ENCODE data around the gene ICOSLG.
"Not testable (repeated sequence)": the region's sequence is repeated elsewhere in the genome, so short reads cannot be mapped to it uniquely, and the experiment has no call there.

The ICOSLG gene

DNA sequence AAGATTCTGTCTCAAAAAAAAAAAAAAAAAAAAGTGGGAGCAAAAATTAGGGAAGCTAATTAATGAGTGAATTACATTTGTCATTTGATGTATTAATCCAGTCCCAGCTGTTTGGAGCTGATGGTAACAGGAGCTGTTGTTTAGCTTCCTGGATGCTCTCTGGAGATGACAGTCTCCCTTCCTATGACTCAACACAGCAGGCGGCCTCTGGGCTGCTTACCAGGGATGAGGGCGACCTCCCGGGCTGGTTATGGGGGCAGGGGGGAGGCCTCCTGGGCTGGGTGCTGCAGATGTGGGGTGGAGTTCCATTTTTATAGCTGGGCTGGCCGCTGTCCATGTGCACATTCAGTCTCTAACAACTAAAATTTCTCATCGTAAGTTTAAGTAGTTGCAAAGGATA is 47.6 kb downstream of the ICOSLG start:
- H3K9me3 ChIP-seq (replicated peaks; ENCODE audit: insufficient read depth, low read length); H3K27me3 ChIP-seq (replicated peaks; ENCODE audit: insufficient read depth, low read length); H3F3A ChIP-seq (ENCODE audit: insufficient read depth, low read length); H2AFZ ChIP-seq (ENCODE audit: low read length); DNase-seq; H3K36me3 ChIP-seq (replicated peaks; ENCODE audit: insufficient read depth, low read length); H3K27ac ChIP-seq (ENCODE audit: low read length); H3K79me2 ChIP-seq (ENCODE audit: low read length); H3K4me2 ChIP-seq (ENCODE audit: low read depth, low read length); H3K9me2 ChIP-seq (replicated peaks; ENCODE audit: insufficient read depth, low read length); H4K20me1 ChIP-seq (ENCODE audit: insufficient read depth, low read length); H3K4me3 ChIP-seq (ENCODE audit: low read length); H3K4me1 ChIP-seq (ENCODE audit: low read length); H3K9ac ChIP-seq (ENCODE audit: low read length): not testable (repeated sequence)

DNA sequence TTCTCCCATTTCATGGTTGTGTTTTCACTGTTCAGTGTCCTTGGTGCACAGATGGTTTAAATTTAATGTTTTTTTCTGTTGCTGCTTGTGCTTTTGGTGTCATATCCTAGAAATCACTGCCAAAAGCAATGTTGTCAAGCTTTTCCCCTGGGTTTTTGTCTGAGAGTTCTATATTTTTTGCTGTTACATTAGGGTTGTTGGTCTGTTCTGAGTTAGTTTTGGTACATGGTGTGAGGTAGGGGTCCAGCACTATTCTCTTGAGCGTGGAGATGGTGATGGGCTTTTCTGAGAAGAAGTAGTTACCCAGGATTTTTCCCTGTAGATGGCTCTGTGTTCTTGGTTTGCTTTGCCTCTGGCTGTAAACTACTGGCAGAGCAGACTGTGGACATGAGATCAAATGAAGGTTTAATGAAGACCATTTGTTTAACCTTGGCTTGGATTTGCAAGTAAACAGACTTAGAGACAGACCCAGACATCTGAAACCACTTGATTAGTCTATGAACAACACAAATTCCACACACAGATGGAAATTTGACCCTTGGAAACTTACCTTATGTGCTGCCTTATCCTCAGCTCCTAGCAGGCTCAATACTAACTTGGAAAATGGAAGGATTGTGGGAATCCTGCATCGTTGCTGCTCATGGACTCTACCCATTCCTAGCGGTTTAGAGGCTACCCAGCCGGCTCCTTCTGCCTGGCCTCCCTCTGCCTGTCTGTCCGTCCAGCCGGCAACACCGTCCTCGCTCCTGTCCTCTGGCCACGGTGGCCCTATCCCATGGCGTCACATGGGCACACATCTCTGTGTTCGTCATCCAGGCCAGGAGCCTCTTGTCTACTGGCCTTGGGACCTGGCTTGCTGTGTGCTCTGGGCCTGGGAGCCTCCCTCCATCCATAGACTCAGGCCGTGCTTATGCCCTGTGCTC is 50.1 kb downstream of the ICOSLG start:
- H3K79me2 ChIP-seq (ENCODE audit: low read length); H3K9ac ChIP-seq (ENCODE audit: low read length); H3K36me3 ChIP-seq (replicated peaks; ENCODE audit: insufficient read depth, low read length); H3K27me3 ChIP-seq (replicated peaks; ENCODE audit: insufficient read depth, low read length); H3K9me2 ChIP-seq (replicated peaks; ENCODE audit: insufficient read depth, low read length); H3F3A ChIP-seq (ENCODE audit: insufficient read depth, low read length); H3K4me1 ChIP-seq (ENCODE audit: low read length); DNase-seq; H2AFZ ChIP-seq (ENCODE audit: low read length); H3K4me2 ChIP-seq (ENCODE audit: low read depth, low read length); H4K20me1 ChIP-seq (ENCODE audit: insufficient read depth, low read length); H3K27ac ChIP-seq (ENCODE audit: low read length); H3K4me3 ChIP-seq (ENCODE audit: low read length); H3K9me3 ChIP-seq (replicated peaks; ENCODE audit: insufficient read depth, low read length): not testable (repeated sequence)

DNA sequence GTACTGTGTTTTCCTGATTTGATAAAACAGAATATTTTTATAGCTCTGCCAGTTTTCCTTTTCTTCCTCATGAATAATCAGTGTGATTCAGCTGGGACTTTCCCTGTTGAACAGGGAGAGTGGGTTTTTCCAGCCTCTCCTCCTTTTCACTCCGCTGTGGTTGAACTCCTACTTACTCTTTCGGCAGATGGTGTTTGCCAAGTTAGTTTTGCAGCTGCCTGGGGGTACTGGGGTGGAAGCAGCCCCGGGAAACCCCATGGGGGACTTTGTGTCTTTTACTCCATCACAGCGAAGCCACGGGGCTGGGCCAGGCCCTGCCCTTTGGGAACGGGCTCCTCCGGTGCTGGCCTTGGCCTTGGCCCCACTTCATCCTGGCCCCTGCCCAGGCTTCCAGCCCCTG is 55.9 kb downstream of the ICOSLG start:
- H3K79me2 ChIP-seq (ENCODE audit: low read length); H3F3A ChIP-seq (ENCODE audit: insufficient read depth, low read length); H3K36me3 ChIP-seq (replicated peaks; ENCODE audit: insufficient read depth, low read length); H3K4me2 ChIP-seq (ENCODE audit: low read depth, low read length); H3K4me3 ChIP-seq (ENCODE audit: low read length); H4K20me1 ChIP-seq (ENCODE audit: insufficient read depth, low read length); H2AFZ ChIP-seq (ENCODE audit: low read length); H3K4me1 ChIP-seq (ENCODE audit: low read length); H3K9me3 ChIP-seq (replicated peaks; ENCODE audit: insufficient read depth, low read length); H3K9ac ChIP-seq (ENCODE audit: low read length); H3K27me3 ChIP-seq (replicated peaks; ENCODE audit: insufficient read depth, low read length); DNase-seq; H3K27ac ChIP-seq (ENCODE audit: low read length); H3K9me2 ChIP-seq (replicated peaks; ENCODE audit: insufficient read depth, low read length): not testable (repeated sequence)

DNA sequence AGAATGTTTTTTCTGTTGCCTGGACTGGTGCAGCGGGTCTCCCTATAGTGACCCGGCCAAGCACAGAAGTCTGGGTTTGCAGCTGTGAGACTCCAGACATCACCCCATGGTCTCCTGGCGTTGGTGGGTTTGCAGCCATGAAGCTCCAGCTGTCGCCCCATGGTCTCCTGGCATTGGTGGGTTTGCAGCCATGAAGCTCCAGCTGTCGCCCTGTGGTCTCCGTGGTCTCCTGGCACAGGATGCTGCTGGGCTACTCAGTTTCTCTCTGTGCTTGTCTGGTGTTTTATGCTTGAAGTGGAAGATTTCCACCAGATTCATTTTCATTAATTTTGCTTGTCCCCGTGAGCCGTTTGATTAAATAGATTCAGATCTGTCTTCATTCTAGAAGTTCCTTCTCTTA is 58.5 kb downstream of the ICOSLG start:
- not testable (repeated sequence) for H3K9me2 ChIP-seq (replicated peaks; ENCODE audit: insufficient read depth, low read length); H3K27me3 ChIP-seq (replicated peaks; ENCODE audit: insufficient read depth, low read length); H3F3A ChIP-seq (ENCODE audit: insufficient read depth, low read length); H3K27ac ChIP-seq (ENCODE audit: low read length); H3K79me2 ChIP-seq (ENCODE audit: low read length); H4K20me1 ChIP-seq (ENCODE audit: insufficient read depth, low read length); DNase-seq; H3K9me3 ChIP-seq (replicated peaks; ENCODE audit: insufficient read depth, low read length); H2AFZ ChIP-seq (ENCODE audit: low read length); H3K36me3 ChIP-seq (replicated peaks; ENCODE audit: insufficient read depth, low read length); H3K4me3 ChIP-seq (ENCODE audit: low read length); H3K4me2 ChIP-seq (ENCODE audit: low read depth, low read length); H3K4me1 ChIP-seq (ENCODE audit: low read length); H3K9ac ChIP-seq (ENCODE audit: low read length)

GRCh38 chr21:44181506-44181905 is 59.2 kb downstream of the ICOSLG start:
- H3K9me2 ChIP-seq (replicated peaks; ENCODE audit: insufficient read depth, low read length); H3K9me3 ChIP-seq (replicated peaks; ENCODE audit: insufficient read depth, low read length); H3K4me2 ChIP-seq (ENCODE audit: low read depth, low read length); H3K9ac ChIP-seq (ENCODE audit: low read length); H4K20me1 ChIP-seq (ENCODE audit: insufficient read depth, low read length); H3K79me2 ChIP-seq (ENCODE audit: low read length); H3K4me1 ChIP-seq (ENCODE audit: low read length); DNase-seq; H3K27me3 ChIP-seq (replicated peaks; ENCODE audit: insufficient read depth, low read length); H3K36me3 ChIP-seq (replicated peaks; ENCODE audit: insufficient read depth, low read length); H3K27ac ChIP-seq (ENCODE audit: low read length); H3K4me3 ChIP-seq (ENCODE audit: low read length); H3F3A ChIP-seq (ENCODE audit: insufficient read depth, low read length); H2AFZ ChIP-seq (ENCODE audit: low read length): not testable (repeated sequence)

GRCh38 chr21:44176127-44176526 is 64.6 kb downstream of the ICOSLG start:
- not testable (repeated sequence) for H3K79me2 ChIP-seq (ENCODE audit: low read length); H3F3A ChIP-seq (ENCODE audit: insufficient read depth, low read length); H3K4me1 ChIP-seq (ENCODE audit: low read length); H2AFZ ChIP-seq (ENCODE audit: low read length); H3K27me3 ChIP-seq (replicated peaks; ENCODE audit: insufficient read depth, low read length); DNase-seq; H3K36me3 ChIP-seq (replicated peaks; ENCODE audit: insufficient read depth, low read length); H3K9ac ChIP-seq (ENCODE audit: low read length); H3K4me3 ChIP-seq (ENCODE audit: low read length); H3K9me2 ChIP-seq (replicated peaks; ENCODE audit: insufficient read depth, low read length); H3K27ac ChIP-seq (ENCODE audit: low read length); H3K4me2 ChIP-seq (ENCODE audit: low read depth, low read length); H3K9me3 ChIP-seq (replicated peaks; ENCODE audit: insufficient read depth, low read length); H4K20me1 ChIP-seq (ENCODE audit: insufficient read depth, low read length)

GRCh38 chr21:44175189-44175588 is 65.6 kb downstream of the ICOSLG start:
- H3K4me1 ChIP-seq (ENCODE audit: low read length); H3K4me2 ChIP-seq (ENCODE audit: low read depth, low read length); H3K79me2 ChIP-seq (ENCODE audit: low read length); H3K9ac ChIP-seq (ENCODE audit: low read length); H3K36me3 ChIP-seq (replicated peaks; ENCODE audit: insufficient read depth, low read length); H3K4me3 ChIP-seq (ENCODE audit: low read length); H2AFZ ChIP-seq (ENCODE audit: low read length); H3K9me2 ChIP-seq (replicated peaks; ENCODE audit: insufficient read depth, low read length); H3K27ac ChIP-seq (ENCODE audit: low read length); H3K9me3 ChIP-seq (replicated peaks; ENCODE audit: insufficient read depth, low read length); H3F3A ChIP-seq (ENCODE audit: insufficient read depth, low read length); DNase-seq; H4K20me1 ChIP-seq (ENCODE audit: insufficient read depth, low read length); H3K27me3 ChIP-seq (replicated peaks; ENCODE audit: insufficient read depth, low read length): not testable (repeated sequence)

All from MM.1S (cell line).